Gastroesophageal sphincter (tissue), 3 donors: ENCODE measurements around the gene VSTM5.

Experiments
- CTCF ChIP-seq, 4 experiments: fragments of 200-600 bp in 2 of 4; fragments of 450-650 bp in 2 of 4; sonication (generic) in 1 of 4; IDR thresholded peaks; one replicate each; pipeline ENCODE4 v1.5.1; 2017 to 2019; ENCODE audit warnings: antibody characterized with exemption in 4 of 4, mild to moderate bottlenecking in 2 of 4, moderate library complexity in 2 of 4
- EP300 ChIP-seq: sonication (generic); formaldehyde crosslinking; IDR thresholded peaks from one replicate; pipeline ENCODE4 v1.6.1; 2017; ENCODE audit warnings: antibody characterized with exemption, mild to moderate bottlenecking
- POLR2A ChIP-seq, 2 donors: fragments of 450-650 bp; IDR thresholded peaks; one replicate each; pipeline ENCODE4 v1.6.1; 2017; ENCODE audit warnings: antibody characterized with exemption in 2 of 2, mild to moderate bottlenecking in 2 of 2, moderate library complexity in 1 of 2

- TF ChIP-seq POLR2A (IDR thresholded peaks at IDR 0.05) (no peak), EP300 (no peak), CTCF (IDR thresholded peaks at IDR 0.05) (no peak)
Measured at GRCh38 chr11:93852242-93852641, 1.8 kb upstream of the VSTM5 start.
